Neural progenitor cell (in vitro differentiated cells): ENCODE results near the gene TTLL8.

ENCODE experiments used
- EZH2 ChIP-seq: fragments of 200-600 bp; sonication (generic); IDR thresholded peaks from 2 replicates; pipeline ENCODE4 v1.6.1; 2017; ENCODE audit warnings: antibody characterized with exemption, mild to moderate bottlenecking, moderate library complexity
- TF ChIP-seq, protein P1 (sequence below): fragments of 200-600 bp; sonication (generic); IDR thresholded peaks from 2 replicates; pipeline ENCODE4 v1.5.1; 2017; ENCODE audit warnings: antibody characterized with exemption, mild to moderate bottlenecking

GRCh38 chr22:49972163-49973017 is 85.7 kb downstream of the TTLL8 start:
- TF ChIP-seq, protein P1, sequence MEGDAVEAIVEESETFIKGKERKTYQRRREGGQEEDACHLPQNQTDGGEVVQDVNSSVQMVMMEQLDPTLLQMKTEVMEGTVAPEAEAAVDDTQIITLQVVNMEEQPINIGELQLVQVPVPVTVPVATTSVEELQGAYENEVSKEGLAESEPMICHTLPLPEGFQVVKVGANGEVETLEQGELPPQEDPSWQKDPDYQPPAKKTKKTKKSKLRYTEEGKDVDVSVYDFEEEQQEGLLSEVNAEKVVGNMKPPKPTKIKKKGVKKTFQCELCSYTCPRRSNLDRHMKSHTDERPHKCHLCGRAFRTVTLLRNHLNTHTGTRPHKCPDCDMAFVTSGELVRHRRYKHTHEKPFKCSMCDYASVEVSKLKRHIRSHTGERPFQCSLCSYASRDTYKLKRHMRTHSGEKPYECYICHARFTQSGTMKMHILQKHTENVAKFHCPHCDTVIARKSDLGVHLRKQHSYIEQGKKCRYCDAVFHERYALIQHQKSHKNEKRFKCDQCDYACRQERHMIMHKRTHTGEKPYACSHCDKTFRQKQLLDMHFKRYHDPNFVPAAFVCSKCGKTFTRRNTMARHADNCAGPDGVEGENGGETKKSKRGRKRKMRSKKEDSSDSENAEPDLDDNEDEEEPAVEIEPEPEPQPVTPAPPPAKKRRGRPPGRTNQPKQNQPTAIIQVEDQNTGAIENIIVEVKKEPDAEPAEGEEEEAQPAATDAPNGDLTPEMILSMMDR, result no peak
- no peak for TF ChIP-seq EZH2
